ENCODE measurements around the gene AMBN.

Gene AMBN

GRCh38 chr4:70591955-70592582 is at the start of gene AMBN:
Gene AMBN (plus strand): TSS chr4:70592256. CDS start chr4:70592359, 103 bp downstream.
- Mint-ChIP-seq H3K4me1 (peaks cover 5% of the 10 kb centered on the region), H3K27me3 (ENCODE audit: low read depth, poor library complexity) (peaks cover 8% of the 10 kb centered on the region), H3K9me3 (no peaks in the 10 kb centered on the region), H3K27ac (no peak within 1 kb of the TSS), H3K36me3 (ENCODE audit: low read depth) (no peaks in the 10 kb centered on the region), H3K4me3 (no peak within 1 kb of the TSS)
- no peak for TF ChIP-seq CTCF (IDR thresholded peaks at IDR 0.05)
- no peak for DNase-seq

DNA sequence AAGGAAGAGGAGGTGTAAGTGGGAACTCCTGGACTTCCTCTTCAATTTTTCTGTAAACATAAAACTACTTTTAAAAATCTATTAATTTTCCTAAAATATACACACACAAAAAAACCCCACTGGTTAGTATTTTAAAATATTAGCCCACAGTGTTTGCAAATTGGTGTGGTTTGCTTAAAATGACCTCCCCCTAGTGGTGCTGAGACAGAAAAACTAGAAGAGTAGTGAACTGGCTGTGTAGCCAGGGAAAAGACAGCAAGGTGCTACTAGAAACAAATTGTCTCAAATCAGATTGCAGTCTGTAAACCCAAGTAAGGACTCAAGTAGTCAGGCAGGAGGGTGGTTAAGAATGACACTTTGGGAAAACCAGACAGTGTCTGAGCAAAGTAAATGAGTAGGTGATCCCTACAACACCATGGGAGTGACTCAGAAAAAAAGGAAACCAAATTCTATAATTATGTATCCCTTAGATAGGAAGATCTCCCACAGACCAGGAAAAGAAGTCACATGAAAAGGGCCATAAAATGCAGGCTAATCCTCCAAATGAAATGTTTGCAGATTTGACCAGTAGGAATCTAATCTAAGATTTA is 47.7 kb upstream of the AMBN start:
- DNase-seq = no peak
- no peaks in the 10 kb centered on the region for H3K36me3 Mint-ChIP-seq (ENCODE audit: low read depth)

DNA sequence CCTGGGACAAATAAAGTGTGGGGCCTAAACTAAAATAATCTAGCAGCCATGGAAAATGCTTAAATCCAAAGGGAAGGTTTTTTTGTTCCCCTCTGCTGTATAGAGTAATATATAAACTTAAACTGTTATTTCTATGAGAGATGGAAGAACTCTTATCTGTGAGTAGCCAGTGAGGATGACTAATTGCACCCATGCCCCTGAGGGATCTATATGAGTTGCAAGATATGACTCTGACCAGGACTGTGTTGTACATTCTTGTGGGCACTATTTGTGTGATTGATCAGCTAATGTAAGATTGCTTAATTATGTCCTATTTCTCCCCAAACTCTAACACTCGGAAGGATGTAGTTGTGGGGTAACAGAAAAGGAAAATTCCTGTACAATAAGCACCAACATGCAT is 35.2 kb upstream of the AMBN start:
- Mint-ChIP-seq H3K27ac (no peak overlapping the region), H3K27me3 (ENCODE audit: low read depth, poor library complexity) (no peaks in the 10 kb centered on the region), H3K4me1 (no peaks in the 10 kb centered on the region), H3K4me3 (no peak overlapping the region), H3K36me3 (ENCODE audit: low read depth) (no peaks in the 10 kb centered on the region), H3K9me3 (no peaks in the 10 kb centered on the region)
- TF ChIP-seq CTCF (IDR thresholded peaks at IDR 0.05) = no peak
- no peak for DNase-seq

More for the DNA sequence above, 47.7 kb upstream of the AMBN start:
- peak overlapping the region; percentile 25 for H3K27ac Mint-ChIP-seq
- H3K27me3 Mint-ChIP-seq (ENCODE audit: low read depth, poor library complexity) = no peaks in the 10 kb centered on the region
- H3K4me3 Mint-ChIP-seq = no peak overlapping the region
- TF ChIP-seq CTCF (IDR thresholded peaks at IDR 0.05) = peak; percentile 64
- no peaks in the 10 kb centered on the region for H3K9me3 Mint-ChIP-seq
- no peaks in the 10 kb centered on the region for H3K4me1 Mint-ChIP-seq

DNA sequence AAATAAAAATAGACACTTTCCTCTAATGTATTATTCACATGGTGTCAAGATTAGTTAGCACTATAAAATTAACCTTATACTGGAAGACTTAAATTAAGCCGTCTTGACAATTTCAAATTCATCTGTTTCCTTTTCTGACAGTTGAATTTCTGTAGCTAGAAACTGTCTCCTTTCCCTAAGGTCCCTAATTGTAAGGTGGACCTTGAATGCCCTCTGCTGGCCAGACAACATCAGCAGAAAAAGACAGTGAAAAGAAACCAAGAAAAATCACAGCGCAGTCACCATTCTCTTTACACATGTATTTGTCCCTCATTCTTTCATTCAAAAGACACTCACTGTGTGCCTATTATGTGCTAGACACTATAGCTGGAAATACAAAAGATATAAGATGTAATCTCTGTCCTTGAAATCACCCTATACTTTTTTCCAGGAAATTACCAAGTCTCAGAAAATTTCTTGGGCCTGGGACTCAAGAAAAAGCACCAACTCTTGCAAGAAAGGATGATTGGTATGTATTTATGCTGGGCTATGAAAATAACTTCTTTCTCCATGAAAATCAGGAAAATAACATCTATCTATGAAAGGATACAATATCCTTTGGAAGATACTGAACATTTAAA is 32.7 kb upstream of the AMBN start:
- Mint-ChIP-seq H3K9me3 (no peaks in the 10 kb centered on the region), H3K27ac (no peak overlapping the region), H3K36me3 (ENCODE audit: low read depth) (no peaks in the 10 kb centered on the region), H3K4me1 (no peaks in the 10 kb centered on the region), H3K27me3 (ENCODE audit: low read depth, poor library complexity) (no peaks in the 10 kb centered on the region), H3K4me3 (no peak overlapping the region)
- DNase-seq = peak; percentile 59
- TF ChIP-seq CTCF (IDR thresholded peaks at IDR 0.05) = peak; percentile 79

DNA sequence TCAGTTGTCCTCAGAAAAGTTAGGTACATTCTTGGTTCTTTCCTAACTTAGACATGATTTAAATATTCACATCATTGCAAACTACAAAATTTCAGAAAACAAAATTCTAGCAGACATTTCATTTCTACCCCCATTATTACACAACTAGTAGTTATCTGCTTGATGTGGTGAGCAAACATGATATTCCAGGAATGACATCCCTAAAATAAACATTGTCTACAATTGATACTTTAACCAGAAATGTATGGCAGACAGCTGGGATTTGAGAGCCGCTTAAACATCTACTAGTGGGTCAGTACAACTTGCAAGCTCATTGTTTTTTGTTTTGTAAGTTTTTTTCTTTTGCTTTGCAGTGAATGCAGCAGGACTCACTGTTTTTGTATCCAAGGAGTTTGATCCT is 32.1 kb upstream of the AMBN start:
- Mint-ChIP-seq H3K4me1 (no peaks in the 10 kb centered on the region), H3K9me3 (no peaks in the 10 kb centered on the region), H3K36me3 (ENCODE audit: low read depth) (no peaks in the 10 kb centered on the region), H3K27ac (no peak overlapping the region), H3K27me3 (ENCODE audit: low read depth, poor library complexity) (no peaks in the 10 kb centered on the region), H3K4me3 (no peak overlapping the region)
- no peak for DNase-seq
- TF ChIP-seq CTCF (IDR thresholded peaks at IDR 0.05) = no peak

Measured in nephron progenitor cell (in vitro differentiated cells).